ENCODE measurements around the gene WASHC4.

The WASHC4 gene

GRCh38 chr12:105200385-105200784 is 92.9 kb downstream of the WASHC4 start:
- no peak for TF ChIP-seq CTCF (IDR thresholded peaks at IDR 0.05; ENCODE audit: borderline replicate concordance, control extremely low read depth, extremely low read depth, insufficient read depth, missing control alignments)
- DNase-seq (ENCODE audit: low spot score) = no peak
- in situ Hi-C loops (cut with MboI; ENCODE audit: low sequenced_read_pairs, unreplicated experiment) = no loop called here

GRCh38 chr12:105201299-105201698 is 93.8 kb downstream of the WASHC4 start:
- DNase-seq (ENCODE audit: low spot score) = no peak
- in situ Hi-C loops (cut with MboI; ENCODE audit: low sequenced_read_pairs, unreplicated experiment) = no loop called here
- no peak for TF ChIP-seq CTCF (IDR thresholded peaks at IDR 0.05; ENCODE audit: borderline replicate concordance, control extremely low read depth, extremely low read depth, insufficient read depth, missing control alignments)

GRCh38 chr12:105202202-105202601 is 94.7 kb downstream of the WASHC4 start:
- in situ Hi-C loops (cut with MboI; ENCODE audit: low sequenced_read_pairs, unreplicated experiment) = no loop called here
- no peak for DNase-seq (ENCODE audit: low spot score)
- no peak for TF ChIP-seq CTCF (IDR thresholded peaks at IDR 0.05; ENCODE audit: borderline replicate concordance, control extremely low read depth, extremely low read depth, insufficient read depth, missing control alignments)

GRCh38 chr12:105204127-105204526 is 96.6 kb downstream of the WASHC4 start:
- in situ Hi-C loops (cut with MboI; ENCODE audit: low sequenced_read_pairs, unreplicated experiment) = no loop called here
- no peak for TF ChIP-seq CTCF (IDR thresholded peaks at IDR 0.05; ENCODE audit: borderline replicate concordance, control extremely low read depth, extremely low read depth, insufficient read depth, missing control alignments)
- DNase-seq (ENCODE audit: low spot score) = no peak

GRCh38 chr12:105204916-105205315 is 97.4 kb downstream of the WASHC4 start:
- TF ChIP-seq CTCF (IDR thresholded peaks at IDR 0.05; ENCODE audit: borderline replicate concordance, control extremely low read depth, extremely low read depth, insufficient read depth, missing control alignments) = no peak
- no peak for DNase-seq (ENCODE audit: low spot score)
- in situ Hi-C loops (cut with MboI; ENCODE audit: low sequenced_read_pairs, unreplicated experiment) = no loop called here

GRCh38 chr12:105205322-105206048 is 98.0 kb downstream of the WASHC4 start:
- in situ Hi-C loops (cut with MboI; ENCODE audit: low sequenced_read_pairs, unreplicated experiment) = no loop called here
- no peak for DNase-seq (ENCODE audit: low spot score)

More at GRCh38 chr12:105205322-105206048, 98.0 kb downstream of the WASHC4 start:
- TF ChIP-seq CTCF (IDR thresholded peaks at IDR 0.05; ENCODE audit: borderline replicate concordance, control extremely low read depth, extremely low read depth, insufficient read depth, missing control alignments) = no peak
